AG08396 (cell line): ENCODE measurements around the gene ZIC2.
"Not testable (repeated sequence)": the region's sequence is repeated elsewhere in the genome, so short reads cannot be mapped to it uniquely, and the experiment has no call there.

Source experiments
- DNase-seq: peaks from one replicate; pipeline ENCODE4 v3.0.0; 2012; ENCODE audit warnings: low spot score, mixed read lengths

The ZIC2 gene

DNA sequence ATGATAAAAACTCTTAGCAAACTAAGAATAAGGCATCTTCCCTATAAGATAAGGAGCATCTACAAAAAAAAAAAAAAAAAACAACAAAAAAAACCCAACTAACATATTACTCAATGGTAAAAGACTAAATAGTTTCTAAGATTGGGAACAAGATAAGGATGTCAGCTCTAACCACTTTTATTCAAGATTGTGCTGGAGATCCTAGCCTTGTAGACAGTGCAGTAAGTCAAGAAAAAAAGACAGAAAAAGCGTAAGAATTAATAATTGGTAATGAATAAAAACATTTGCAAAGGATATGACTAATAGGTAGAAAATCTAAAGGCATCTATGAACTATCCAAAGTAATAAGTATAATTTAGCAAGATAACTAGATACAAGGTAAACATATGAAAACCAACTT, 33.0 kb downstream of the ZIC2 start:
- no peak for DNase-seq

DNA sequence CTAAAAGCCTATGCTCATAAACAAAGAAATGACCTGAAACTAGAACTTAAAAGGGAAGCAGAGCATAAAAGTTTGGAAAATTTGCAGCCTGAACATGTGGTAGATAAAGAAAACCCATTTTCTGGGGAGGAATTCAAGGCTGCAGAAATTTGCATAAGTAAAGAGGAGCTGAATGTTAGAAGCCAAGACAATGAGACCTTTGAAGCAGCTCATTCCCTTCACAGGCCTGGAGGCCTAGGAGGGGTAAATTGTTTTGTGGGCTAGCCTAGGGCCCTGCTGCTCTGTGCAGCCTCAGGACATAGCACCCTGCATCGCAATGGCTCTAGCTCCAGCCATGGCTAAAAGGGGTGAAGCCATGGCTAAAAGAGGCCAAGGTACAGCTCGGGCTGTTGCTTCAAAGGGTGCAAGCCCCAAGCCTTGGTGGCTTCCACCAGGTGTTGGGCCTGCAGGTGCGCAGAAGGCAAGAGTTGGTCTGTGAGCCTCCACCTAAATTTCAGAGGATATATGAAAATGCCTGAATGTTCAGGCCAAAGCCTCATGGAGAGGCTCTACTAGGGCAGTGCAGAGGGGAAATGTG, 38.3 kb downstream of the ZIC2 start:
- no peak for DNase-seq

DNA sequence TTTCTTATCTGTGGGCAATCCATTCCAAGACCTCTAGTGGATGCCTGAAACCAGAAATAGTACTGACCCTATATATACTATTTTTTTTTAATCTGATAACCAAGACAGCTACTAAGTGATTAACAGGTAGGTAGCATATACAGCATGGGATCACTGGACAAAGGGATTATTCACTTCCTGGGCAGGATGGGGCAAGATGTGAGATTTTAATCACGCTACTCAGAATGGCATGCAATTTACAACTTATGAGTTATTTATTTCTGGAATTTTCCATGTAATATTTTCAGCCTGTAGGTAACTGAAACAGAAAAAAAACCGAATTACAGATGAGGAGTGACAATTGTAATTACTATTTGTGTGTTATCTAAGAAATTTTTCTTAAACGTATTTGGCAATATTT, 41.2 kb downstream of the ZIC2 start:
- no peak for DNase-seq

DNA sequence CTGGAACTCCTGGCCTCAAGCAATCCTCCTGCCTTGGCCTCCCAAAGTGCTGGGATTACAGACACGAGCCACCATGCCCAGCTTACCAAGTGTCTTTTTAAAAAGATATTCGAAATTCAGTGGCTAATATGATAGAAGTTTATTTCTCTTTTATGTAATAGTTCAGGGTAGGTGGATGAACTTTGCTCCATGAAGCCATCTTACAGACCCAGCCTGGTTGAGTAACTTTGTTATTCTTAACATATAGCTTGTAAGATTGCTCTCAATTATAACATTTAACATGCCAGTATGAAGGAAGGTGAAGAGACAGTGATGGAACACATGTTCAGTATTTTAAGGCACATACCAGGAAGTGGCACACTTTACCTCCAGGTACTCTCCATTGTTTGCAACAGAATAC, 42.4 kb downstream of the ZIC2 start:
- no peak for DNase-seq

DNA sequence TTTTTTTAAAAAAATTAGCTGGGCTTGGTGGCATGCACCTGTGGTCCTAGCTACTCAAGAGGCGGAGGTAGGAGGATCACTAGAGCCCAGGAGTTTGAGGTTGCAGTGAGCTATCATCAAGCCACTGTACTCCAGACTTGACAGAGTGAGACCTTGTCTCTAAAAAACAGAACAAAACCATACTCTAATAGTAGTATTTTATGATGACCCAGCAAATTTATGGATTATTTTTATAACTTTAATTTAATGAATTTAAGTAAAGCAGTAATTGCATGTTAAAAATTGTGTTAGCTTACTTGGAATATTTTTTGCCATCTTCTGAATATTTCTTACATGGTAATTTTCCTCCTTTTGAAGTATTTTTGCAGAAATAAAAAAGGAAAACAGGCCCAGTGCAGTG, 48.3 kb downstream of the ZIC2 start:
- no peak for DNase-seq

DNA sequence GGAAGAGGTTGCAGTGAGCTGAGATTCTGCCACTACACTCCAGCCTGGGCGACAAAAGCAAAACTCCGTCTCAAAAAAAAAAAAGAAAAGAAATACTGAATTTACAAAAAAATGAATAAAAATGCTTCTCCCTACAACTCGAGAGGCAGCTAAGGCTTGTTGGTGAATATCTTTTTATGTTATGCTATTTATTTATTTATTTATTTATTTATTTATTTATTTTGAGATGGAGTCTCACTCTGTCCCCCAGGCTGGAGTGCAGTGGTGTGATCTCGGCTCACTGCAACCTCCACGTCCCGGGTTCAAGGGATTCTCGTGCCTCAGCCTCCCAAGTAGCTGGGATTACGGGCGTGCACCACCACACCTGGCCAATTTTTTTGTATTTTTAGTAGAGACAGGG, 51.1 kb downstream of the ZIC2 start:
- not testable (repeated sequence) for DNase-seq

DNA sequence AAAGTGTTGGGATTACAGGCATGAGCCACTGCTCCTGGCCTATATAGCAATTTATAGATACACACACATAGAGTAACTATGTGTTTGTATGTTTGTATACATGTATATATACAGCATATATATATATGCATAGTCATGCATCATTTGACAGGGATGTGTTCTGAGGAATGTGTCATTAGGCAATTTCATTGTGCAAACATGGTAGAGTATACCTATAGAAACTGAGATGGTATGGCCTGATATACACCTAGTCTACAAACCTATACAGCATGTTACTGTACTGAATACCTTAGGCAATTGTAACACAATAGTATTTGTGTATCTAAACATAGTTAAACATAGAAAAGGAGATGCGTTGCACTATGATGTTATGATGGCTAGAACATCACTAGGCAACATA, 54.4 kb downstream of the ZIC2 start:
- DNase-seq, result no peak
